PC-3 (cell line): ENCODE measurements around the gene PLSCR1. TPM values are rescaled to one million over a fixed set of nuclear protein-coding genes. Genes with fewer than 3 reads are reported as not detected.

Experiments
- ATAC-seq: fragments of 200-7000 bp; cut with Tn5 transposase; 2 replicates; pipeline ENCODE4 v1.9.1; 2020; ENCODE audit warnings: mild to moderate bottlenecking, moderate library complexity
- BruUV-seq: library from RNA; stranded (reverse); fragments of 400-500 nt; replicated peaks from 2 replicates; lab custom pipeline; 2021; lab: Mats Ljungman, UMichigan
- CTCF ChIA-PET: fragments of 300-600 bp; sonication (Branson Sonifier 250); formaldehyde crosslinking; loops from one replicate; lab custom pipeline; 2022; ENCODE audit warnings: antibody characterized with exemption; lab: Charles Lee
- POLR2A ChIA-PET: fragments of 300-600 bp; sonication (Branson Sonifier 250); formaldehyde crosslinking; loops from one replicate; lab custom pipeline; 2022; ENCODE audit warnings: antibody characterized with exemption; ENCODE audit not compliant: unreplicated experiment; lab: Charles Lee
- DNase-seq: peaks from one replicate; pipeline ENCODE4 v3.0.0-alpha.2; 2015
- H2AFZ ChIP-seq: fragments of 300-600 bp; sonication (generic); 2 replicates; pipeline ENCODE4 v1.6.0; 2016; ENCODE audit warnings: antibody characterized with exemption, low read length
- H3F3A ChIP-seq: fragments of 300-600 bp; sonication (generic); one replicate; pipeline ENCODE4 v1.6.0; 2017; ENCODE audit warnings: antibody characterized with exemption, low read length, control low read depth, mild to moderate bottlenecking; ENCODE audit not compliant: unreplicated experiment
- H3K27ac ChIP-seq: fragments of 300-600 bp; sonication (generic); 2 replicates; pipeline ENCODE4 v1.5.1; 2016; ENCODE audit warnings: mild to moderate bottlenecking, low read length
- H3K27me3 ChIP-seq: fragments of 300-600 bp; sonication (generic); 2 replicates; pipeline ENCODE4 v1.6.1; 2016; ENCODE audit warnings: low read length, mixed read lengths
- H3K36me3 ChIP-seq: fragments of 300-600 bp; sonication (generic); 2 replicates; pipeline ENCODE4 v1.6.1; 2016; ENCODE audit warnings: low read depth, mixed run types, low read length, mixed read lengths
- H3K4me1 ChIP-seq: fragments of 300-600 bp; sonication (generic); 2 replicates; pipeline ENCODE4 v1.5.1; 2016; ENCODE audit warnings: low read length; ENCODE audit not compliant: insufficient read depth
- H3K4me2 ChIP-seq: fragments of 300-600 bp; sonication (generic); 2 replicates; pipeline ENCODE4 v1.6.0; 2016; ENCODE audit warnings: low read length
- H3K4me3 ChIP-seq: fragments of 300-600 bp; sonication (generic); 2 replicates; pipeline ENCODE4 v1.5.1; 2016; ENCODE audit warnings: mild to moderate bottlenecking, low read length, mixed read lengths
- H3K79me2 ChIP-seq: fragments of 300-600 bp; sonication (generic); 2 replicates; pipeline ENCODE4 v1.6.1; 2017; ENCODE audit warnings: low read length, mixed read lengths
- H3K9ac ChIP-seq: fragments of 300-600 bp; sonication (generic); 2 replicates; pipeline ENCODE4 v1.6.0; 2016; ENCODE audit warnings: mild to moderate bottlenecking, low read length
- H3K9me2 ChIP-seq: fragments of 300-600 bp; sonication (generic); replicated peaks from 2 replicates; pipeline ENCODE4 v1.6.1; 2016; ENCODE audit warnings: mixed run types, low read length, mixed read lengths
- H3K9me3 ChIP-seq: fragments of 300-600 bp; sonication (generic); 2 replicates; pipeline ENCODE4 v1.6.1; 2016; ENCODE audit warnings: low read length, mixed read lengths
- H4K20me1 ChIP-seq: fragments of 300-600 bp; sonication (generic); 2 replicates; pipeline ENCODE4 v1.6.1; 2016; ENCODE audit warnings: low read length, mixed read lengths
- EZH2 ChIP-seq: fragments of 300-600 bp; sonication (generic); IDR thresholded peaks from one replicate; pipeline ENCODE4 v1.6.1; 2017; ENCODE audit warnings: antibody characterized with exemption, mild to moderate bottlenecking, low read length; ENCODE audit not compliant: unreplicated experiment
- EZH2phosphoT487 ChIP-seq: fragments of 300-600 bp; sonication (generic); IDR thresholded peaks from 2 replicates; pipeline ENCODE4 v1.6.1; 2018; ENCODE audit warnings: mild to moderate bottlenecking, antibody characterized with exemption, low read length, borderline replicate concordance
- intact Hi-C: fragments of 100-400 bp; cut with micrococcal nuclease; formaldehyde crosslinking; loops from 2 replicates; pipeline ENCODE4 v1.9.0; 2023
- total RNA-seq: library from RNA; depleted of rRNA; stranded (reverse); fragments of >200 nt; gene quantifications from 2 replicates; pipeline ENCODE4 v1.2.3, GENCODE V29; 2014
- TF ChIP-seq, protein P1 (sequence below): fragments of 300-600 bp; sonication (generic); conservative IDR thresholded peaks from 2 replicates; pipeline ENCODE4 v1.5.1; 2017; ENCODE audit warnings: antibody characterized with exemption, low read depth, mild to moderate bottlenecking, low read length

PLSCR1 gene
- total RNA-seq, 1 experiment from 2014 or later = 48.8 TPM

- ChIA-PET CTCF (no interaction called here), POLR2A (no interaction called here)
- Histone ChIP-seq H2AFZ (no peak overlapping the region), H3K9ac (no peak overlapping the region), H3K4me2 (no peak overlapping the region), H3K9me2 (no peaks in the 10 kb centered on the region), H3K27me3 (no peaks in the 10 kb centered on the region), H3K79me2 (peaks cover 66% of the 10 kb centered on the region), H3F3A (no peaks in the 10 kb centered on the region), H3K4me3 (no peak overlapping the region), H3K4me1 (peaks cover 28% of the 10 kb centered on the region), H3K36me3 (no peaks in the 10 kb centered on the region), H3K9me3 (no peaks in the 10 kb centered on the region), H4K20me1 (peaks cover 23% of the 10 kb centered on the region), H3K27ac (no peak overlapping the region)
- intact Hi-C loops = no loop called here
- no TSS peak for BruUV-seq
- no peak for DNase-seq
- no peak for ATAC-seq
- TF ChIP-seq EZH2 (no peak), EZH2phosphoT487 (no peak)
- TF ChIP-seq, protein P1, sequence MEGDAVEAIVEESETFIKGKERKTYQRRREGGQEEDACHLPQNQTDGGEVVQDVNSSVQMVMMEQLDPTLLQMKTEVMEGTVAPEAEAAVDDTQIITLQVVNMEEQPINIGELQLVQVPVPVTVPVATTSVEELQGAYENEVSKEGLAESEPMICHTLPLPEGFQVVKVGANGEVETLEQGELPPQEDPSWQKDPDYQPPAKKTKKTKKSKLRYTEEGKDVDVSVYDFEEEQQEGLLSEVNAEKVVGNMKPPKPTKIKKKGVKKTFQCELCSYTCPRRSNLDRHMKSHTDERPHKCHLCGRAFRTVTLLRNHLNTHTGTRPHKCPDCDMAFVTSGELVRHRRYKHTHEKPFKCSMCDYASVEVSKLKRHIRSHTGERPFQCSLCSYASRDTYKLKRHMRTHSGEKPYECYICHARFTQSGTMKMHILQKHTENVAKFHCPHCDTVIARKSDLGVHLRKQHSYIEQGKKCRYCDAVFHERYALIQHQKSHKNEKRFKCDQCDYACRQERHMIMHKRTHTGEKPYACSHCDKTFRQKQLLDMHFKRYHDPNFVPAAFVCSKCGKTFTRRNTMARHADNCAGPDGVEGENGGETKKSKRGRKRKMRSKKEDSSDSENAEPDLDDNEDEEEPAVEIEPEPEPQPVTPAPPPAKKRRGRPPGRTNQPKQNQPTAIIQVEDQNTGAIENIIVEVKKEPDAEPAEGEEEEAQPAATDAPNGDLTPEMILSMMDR = no peak
Observed at GRCh38 chr3:146539315-146539714, 5.1 kb downstream of the PLSCR1 start.

- no peaks in the 10 kb centered on the region for H3K9me2 ChIP-seq
- ChIA-PET POLR2A (no interaction called here), CTCF (no interaction called here)
- H4K20me1 ChIP-seq = peaks cover 14% of the 10 kb centered on the region; the same call in 1 of the 2 replicates
- peaks cover 22% of the 10 kb centered on the region for H3K4me1 ChIP-seq
- no peak overlapping the region for H3K4me3 ChIP-seq
- no TSS peak for BruUV-seq
- no peak for DNase-seq
- H3K27me3 ChIP-seq = no peaks in the 10 kb centered on the region
- ATAC-seq = no peak
- intact Hi-C loops = no loop called here
- TF ChIP-seq EZH2 (no peak), EZH2phosphoT487 (no peak)
- TF ChIP-seq, protein P1 = no peak
- H3K4me2 ChIP-seq = no peak overlapping the region
- no peak overlapping the region for H2AFZ ChIP-seq
- no peaks in the 10 kb centered on the region for H3F3A ChIP-seq
- H3K79me2 ChIP-seq = peaks cover 49% of the 10 kb centered on the region
- no peak overlapping the region for H3K9ac ChIP-seq
- H3K9me3 ChIP-seq = no peaks in the 10 kb centered on the region
- H3K27ac ChIP-seq = no peak overlapping the region
- H3K36me3 ChIP-seq = 0 out of 2 replicates have a peak, but pooled peaks cover under 1% of the 10 kb centered on the region
Observed at GRCh38 chr3:146537603-146538002, 6.8 kb downstream of the PLSCR1 start.

GRCh38 chr3:146536681-146537080 is 7.7 kb downstream of the PLSCR1 start:
- TF ChIP-seq EZH2phosphoT487 (no peak), EZH2 (no peak)
- TF ChIP-seq, protein P1 = no peak
- CTCF ChIA-PET = no interaction called here
- Histone ChIP-seq H3K4me3 (no peak overlapping the region), H3K4me2 (no peak overlapping the region), H3K27me3 (no peaks in the 10 kb centered on the region), H4K20me1 (peaks cover 4% of the 10 kb centered on the region; the same call in 1 of the 2 replicates), H3K79me2 (peaks cover 40% of the 10 kb centered on the region), H3K9me3 (no peaks in the 10 kb centered on the region), H3K4me1 (peaks cover 13% of the 10 kb centered on the region; the same call in 1 of the 2 replicates), H3K36me3 (peaks cover 3% of the 10 kb centered on the region; the same call in 1 of the 2 replicates), H2AFZ (no peak overlapping the region), H3K27ac (no peak overlapping the region), H3F3A (no peaks in the 10 kb centered on the region), H3K9me2 (no peaks in the 10 kb centered on the region), H3K9ac (no peak overlapping the region)
- DNase-seq (no peak), ATAC-seq (no peak)
- intact Hi-C loops = no loop called here
- POLR2A ChIA-PET = no interaction called here
- BruUV-seq = no TSS peak
